H1 (cell line): ENCODE measurements around the gene EGF. TPM values are rescaled to one million over a fixed set of nuclear protein-coding genes. Genes with fewer than 3 reads are reported as not detected.
"Not testable (repeated sequence)": the region's sequence is repeated elsewhere in the genome, so short reads cannot be mapped to it uniquely, and the experiment has no call there.

Experiments
- CTCF ChIA-PET: fragments of 300-600 bp; sonication (Branson Sonifier 250); formaldehyde crosslinking; loops from one replicate; lab custom pipeline; 2021; ENCODE audit not compliant: partially characterized antibody; lab: Charles Lee
- POLR2A ChIA-PET: fragments of 300-600 bp; sonication (Branson Sonifier 250); formaldehyde crosslinking; loops from one replicate; lab custom pipeline; 2021; ENCODE audit warnings: inconsistent platforms; ENCODE audit not compliant: partially characterized antibody; lab: Charles Lee
- DNase-seq, 2 experiments: peaks; one replicate each; pipeline versions ENCODE4 v3.0.0 to v3.0.0-alpha.2; 2010 to 2022; ENCODE audit warnings: low spot score in 2 of 2, low read depth in 1 of 2, mixed read lengths in 1 of 2
- FAIRE-seq: peaks from 2 replicates; lab custom pipeline; 2011; peaks lifted over from hg19 to GRCh38; lab: Jason Lieb, UNC
- H2AFZ ChIP-seq: 2 replicates; pipeline ENCODE4 v1.8.1; 2012; ENCODE audit warnings: low read length, inconsistent platforms
- H2AK5ac ChIP-seq: 2 replicates; pipeline ENCODE4 v1.6.1; 2013; ENCODE audit warnings: low read depth, low read length
- H2BK120ac ChIP-seq: replicated peaks from 2 replicates; pipeline ENCODE3; 2013; ENCODE audit warnings: low read depth, low read length, inconsistent platforms
- H2BK12ac ChIP-seq: 2 replicates; pipeline ENCODE4 v1.6.1; 2013; ENCODE audit warnings: low read depth, low read length
- H2BK15ac ChIP-seq: 2 replicates; pipeline ENCODE4 v1.6.1; 2013; ENCODE audit warnings: low read length
- H2BK20ac ChIP-seq: 2 replicates; pipeline ENCODE4 v1.6.1; 2013; ENCODE audit warnings: low read length
- H2BK5ac ChIP-seq: 2 replicates; pipeline ENCODE4 v1.6.1; 2013; ENCODE audit warnings: low read depth, low read length
- H3K14ac ChIP-seq: 2 replicates; pipeline ENCODE4 v1.6.1; 2013; ENCODE audit warnings: inconsistent platforms; ENCODE audit not compliant: insufficient read length
- H3K18ac ChIP-seq: 2 replicates; pipeline ENCODE4 v1.6.1; 2013; ENCODE audit warnings: low read length; ENCODE audit errors: extremely low read depth
- H3K23ac ChIP-seq: 2 replicates; pipeline ENCODE4 v1.6.1; 2013; ENCODE audit warnings: inconsistent platforms; ENCODE audit not compliant: insufficient read length
- H3K23me2 ChIP-seq: 2 replicates; pipeline ENCODE4 v1.6.1; 2013; ENCODE audit warnings: low read depth, low read length
- H3K27ac ChIP-seq: 2 replicates; pipeline ENCODE4 v1.6.1; 2011; ENCODE audit warnings: low read depth, low read length, inconsistent platforms
- H3K27me3 ChIP-seq, 4 experiments: replicated peaks in 1 of 4; 1 replicate in 1 of 4; 2 replicates in 3 of 4; pipeline versions ENCODE4 v1.6.1 to v1.8.1; 2011 to 2013; ENCODE audit warnings: low read length in 3 of 4, mild to moderate bottlenecking in 3 of 4, inconsistent platforms in 2 of 4, mixed read lengths in 2 of 4, moderate library complexity in 1 of 4; ENCODE audit not compliant: control insufficient read depth in 3 of 4, insufficient read depth in 3 of 4; ENCODE audit errors: extremely low read depth in 1 of 4
- H3K36me3 ChIP-seq, 4 experiments: 2 replicates each; pipeline versions ENCODE4 v1.6.1 to v1.8.1; 2011 to 2013; ENCODE audit warnings: mild to moderate bottlenecking in 4 of 4, low read length in 3 of 4, moderate library complexity in 2 of 4, control low read depth in 1 of 4, inconsistent platforms in 1 of 4; ENCODE audit not compliant: insufficient read depth in 4 of 4, control insufficient read depth in 2 of 4
- H3K4ac ChIP-seq: replicated peaks from 2 replicates; pipeline ENCODE3; 2013; ENCODE audit warnings: low read length, low read depth, mixed read lengths, inconsistent platforms; ENCODE audit not compliant: insufficient read length
- H3K4me1 ChIP-seq, 4 experiments: replicated peaks in 1 of 4; 1 replicate in 1 of 4; 2 replicates in 3 of 4; pipeline versions ENCODE4 v1.6.1 to v1.8.1; 2011 to 2013; ENCODE audit warnings: low read length in 3 of 4, inconsistent platforms in 2 of 4, mixed read lengths in 1 of 4; ENCODE audit not compliant: insufficient read depth in 4 of 4, control insufficient read depth in 3 of 4
- H3K4me2 ChIP-seq, 2 experiments: 2 replicates each; pipeline versions ENCODE4 v1.6.1 to v1.8.1; 2011 to 2013; ENCODE audit warnings: low read depth in 2 of 2, low read length in 2 of 2, control low read depth in 1 of 2, inconsistent platforms in 1 of 2, mild to moderate bottlenecking in 1 of 2; ENCODE audit not compliant: insufficient read depth in 1 of 2
- H3K4me3 ChIP-seq, 4 experiments: fragments of 200-600, 300-600 bp in 1 of 4; sonication (generic), shearing (Covaris generic), sonication (Bioruptor Twin) in 1 of 4; 2 replicates each; pipeline versions ENCODE4 v1.5.1 to v1.8.1; 2011 to 2016; ENCODE audit warnings: low read length in 4 of 4, low read depth in 3 of 4, control low read depth in 2 of 4, inconsistent platforms in 2 of 4, mild to moderate bottlenecking in 2 of 4, mixed read lengths in 1 of 4, moderate library complexity in 1 of 4; ENCODE audit not compliant: insufficient read depth in 2 of 4; ENCODE audit errors: extremely low read depth in 1 of 4
- H3K56ac ChIP-seq: replicated peaks from 2 replicates; pipeline ENCODE3; 2013; ENCODE audit warnings: low read depth, mild to moderate bottlenecking, mixed read lengths, low read length, inconsistent platforms; ENCODE audit not compliant: insufficient read length
- H3K79me1 ChIP-seq: 2 replicates; pipeline ENCODE4 v1.6.1; 2013; ENCODE audit warnings: low read depth, low read length, control low read depth
- H3K79me2 ChIP-seq, 2 experiments: 2 replicates each; pipeline versions ENCODE4 v1.6.1 to v1.8.1; 2012 to 2013; ENCODE audit warnings: low read length in 2 of 2, mild to moderate bottlenecking in 2 of 2, inconsistent platforms in 1 of 2; ENCODE audit not compliant: insufficient read depth in 2 of 2, control insufficient read depth in 1 of 2
- H3K9ac ChIP-seq, 4 experiments: replicated peaks in 1 of 4; 1 replicate in 1 of 4; 2 replicates in 3 of 4; pipeline versions ENCODE4 v1.6.1 to v1.8.1; 2011 to 2013; ENCODE audit warnings: low read depth in 3 of 4, low read length in 3 of 4, control low read depth in 2 of 4, mild to moderate bottlenecking in 2 of 4, moderate library complexity in 2 of 4, inconsistent platforms in 1 of 4; ENCODE audit errors: extremely low read depth in 1 of 4
- H3K9me3 ChIP-seq, 2 experiments: 2 replicates each; pipeline versions ENCODE4 v1.6.1 to v1.8.1; 2012 to 2013; ENCODE audit warnings: mild to moderate bottlenecking in 2 of 2, moderate library complexity in 2 of 2, control low read depth in 1 of 2, inconsistent platforms in 1 of 2, low read depth in 1 of 2, low read length in 1 of 2, mixed read lengths in 1 of 2; ENCODE audit not compliant: insufficient read depth in 2 of 2
- H4K20me1 ChIP-seq, 2 experiments: replicated peaks in 1 of 2; 2 replicates each; pipeline versions ENCODE3 to v1.8.1; 2011 to 2013; ENCODE audit warnings: inconsistent platforms in 2 of 2, low read length in 2 of 2, mild to moderate bottlenecking in 1 of 2; ENCODE audit not compliant: insufficient read depth in 2 of 2, control insufficient read depth in 1 of 2
- H4K5ac ChIP-seq: 2 replicates; pipeline ENCODE4 v1.6.1; 2013; ENCODE audit warnings: low read length, low read depth, mixed read lengths, inconsistent platforms; ENCODE audit not compliant: insufficient read length
- H4K8ac ChIP-seq: 2 replicates; pipeline ENCODE4 v1.8.0; 2013; ENCODE audit warnings: mild to moderate bottlenecking, moderate library complexity, low read length, inconsistent platforms; ENCODE audit not compliant: insufficient read depth; ENCODE audit errors: extremely low read depth
- H4K91ac ChIP-seq: replicated peaks from 2 replicates; pipeline ENCODE3; 2013; ENCODE audit warnings: low read length, mixed read lengths, inconsistent platforms; ENCODE audit not compliant: insufficient read length
- WGBS, 2 experiments: shearing (Covaris generic) in 1 of 2; methylation state at CpG; one replicate each; pipeline versions ENCODE4 v1.1.6 to v1.1.7; 2013 to 2015; ENCODE audit warnings: low lambda C conversion rate in 2 of 2, mixed read lengths in 2 of 2, inconsistent platforms in 1 of 2, low coverage in 1 of 2, missing lambda C conversion rate in 1 of 2; ENCODE audit not compliant: insufficient replicate concordance in 2 of 2, insufficient coverage in 1 of 2, insufficient read length in 1 of 2; ENCODE audit errors: extremely low coverage in 1 of 2, missing lambda C conversion rate in 1 of 2; 5-methylcytosine and 5-hydroxymethylcytosine counted together
- polyA plus RNA-seq, 7 experiments: library from polyadenylated mRNA; depleted of rRNA in 3 of 7; stranded (reverse) in 5 of 7; unstranded in 2 of 7; fragments of >200 nt in 5 of 7; fragments of 200-250 nt in 2 of 7; gene quantifications; 1 replicate in 5 of 7; 2 replicates in 1 of 7; 4 replicates in 1 of 7; pipeline versions ENCODE4 v1.2.1 to v1.2.3, GENCODE V29; 2011 to 2013; ENCODE audit warnings: missing spikeins in 2 of 7, mixed read lengths in 2 of 7
- total RNA-seq: library from RNA; stranded (reverse); fragmentation: NEBNext Ultra II Directional; extraction: Animal tissue kit (Norgen Biotek cat#: 25700); gene quantifications from 2 replicates; pipeline ENCODE4 v1.2.1, GENCODE V29; 2021

The EGF gene
- total and polyA plus RNA-seq, 2 of the 8 experiments (the other 6 are each of a cell fraction or from before 2014, with no cell fraction given), result 1.5 to 2.6 TPM

DNA sequence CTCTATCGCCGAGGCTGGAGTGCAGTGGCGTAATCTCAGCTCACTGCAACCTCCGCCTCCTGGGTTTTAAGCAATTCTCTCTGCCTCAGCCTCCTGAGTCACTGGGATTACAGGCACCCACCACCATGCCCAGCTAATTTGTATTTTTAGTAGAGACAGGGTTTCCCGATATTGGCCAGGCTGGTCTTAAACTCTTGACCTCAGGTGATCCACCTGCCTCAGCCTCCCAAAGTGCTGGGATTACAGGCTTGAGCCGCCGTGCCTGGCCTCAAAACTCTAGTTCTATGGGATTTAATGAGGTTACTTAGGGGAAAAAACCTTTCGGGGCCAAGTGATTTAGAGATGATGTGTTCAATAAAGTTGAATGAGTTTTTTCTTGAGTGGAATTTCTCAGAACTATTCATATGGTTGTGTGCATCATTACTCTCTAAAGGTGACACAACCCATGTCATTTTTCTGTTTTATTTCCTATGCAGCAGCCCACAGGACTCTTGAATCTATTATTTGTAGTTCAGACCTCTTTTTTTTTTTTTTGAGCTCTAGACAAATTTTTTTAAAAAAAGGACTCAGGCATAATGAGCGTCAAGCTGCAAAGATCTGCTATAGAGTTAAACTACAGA is 36.5 kb downstream of the EGF start:
- H4K91ac ChIP-seq, H3K18ac ChIP-seq, H3K79me2 ChIP-seq, H3K4me2 ChIP-seq, H3K36me3 ChIP-seq, DNase-seq, H2BK5ac ChIP-seq, H3K14ac ChIP-seq, H3K4ac ChIP-seq, H2AFZ ChIP-seq, H3K23ac ChIP-seq, H2AK5ac ChIP-seq, H3K27me3 ChIP-seq, H3K56ac ChIP-seq, H3K9me3 ChIP-seq, H4K8ac ChIP-seq, FAIRE-seq, H4K20me1 ChIP-seq, H3K23me2 ChIP-seq, H3K27ac ChIP-seq, H4K5ac ChIP-seq, H2BK15ac ChIP-seq, H3K4me3 ChIP-seq, H2BK20ac ChIP-seq, H2BK12ac ChIP-seq, H2BK120ac ChIP-seq, H3K9ac ChIP-seq, H3K4me1 ChIP-seq, H3K79me1 ChIP-seq: not testable (repeated sequence)
- ChIA-PET CTCF (interaction anchor here (0.7 to 1.7 kb wide), 4 partner anchors 10 to 72 kb away, joined by 3 to 5 read pairs (median 4); no protein-coding TSS in a partner anchor), POLR2A (interaction anchor here (1.8 kb wide), 1 partner anchor 246 kb away, joined by 4 read pairs; the partner anchor contains the start of gene CASP6)
- WGBS, 2 experiments, result 90% methylated on average over 9 of the region's 9 CpGs; no CpG with 5 or more reads in 1 of the 2 experiments
